Loucy (cell line): ENCODE results near the gene PGP.

Experiments
- EZH2phosphoT487 ChIP-seq: fragments of 200-600 bp; IDR thresholded peaks from 2 replicates; pipeline ENCODE4 v1.6.1; 2018; ENCODE audit warnings: antibody characterized with exemption, mild to moderate bottlenecking, moderate library complexity, borderline replicate concordance
- TF ChIP-seq, protein P1 (sequence below): fragments of 200-600 bp; sonication (generic); conservative IDR thresholded peaks from 2 replicates; pipeline ENCODE4 v1.5.1; 2014; ENCODE audit warnings: mild to moderate bottlenecking, antibody characterized with exemption, low read length

DNA sequence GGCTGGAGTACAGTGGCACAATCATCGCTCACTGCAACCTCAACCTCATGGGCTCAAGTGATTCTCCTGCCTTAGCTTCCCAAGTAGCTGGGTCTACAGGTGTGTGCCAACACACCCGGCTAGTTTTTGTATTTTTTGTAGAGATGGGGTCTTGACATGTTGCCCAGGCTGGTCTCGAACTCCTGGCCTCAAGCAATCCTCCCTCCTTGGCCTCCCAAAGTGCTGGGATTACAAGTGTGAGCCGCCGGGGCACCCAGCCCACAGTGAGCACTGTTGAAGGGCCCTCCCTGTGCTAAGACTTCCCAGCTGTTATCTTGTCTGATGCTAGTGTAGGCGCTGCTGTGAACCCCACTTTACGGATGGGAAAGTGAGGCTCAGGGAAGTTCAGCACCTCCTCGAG lies 26.2 kb downstream of the PGP start:
- TF ChIP-seq, protein P1, sequence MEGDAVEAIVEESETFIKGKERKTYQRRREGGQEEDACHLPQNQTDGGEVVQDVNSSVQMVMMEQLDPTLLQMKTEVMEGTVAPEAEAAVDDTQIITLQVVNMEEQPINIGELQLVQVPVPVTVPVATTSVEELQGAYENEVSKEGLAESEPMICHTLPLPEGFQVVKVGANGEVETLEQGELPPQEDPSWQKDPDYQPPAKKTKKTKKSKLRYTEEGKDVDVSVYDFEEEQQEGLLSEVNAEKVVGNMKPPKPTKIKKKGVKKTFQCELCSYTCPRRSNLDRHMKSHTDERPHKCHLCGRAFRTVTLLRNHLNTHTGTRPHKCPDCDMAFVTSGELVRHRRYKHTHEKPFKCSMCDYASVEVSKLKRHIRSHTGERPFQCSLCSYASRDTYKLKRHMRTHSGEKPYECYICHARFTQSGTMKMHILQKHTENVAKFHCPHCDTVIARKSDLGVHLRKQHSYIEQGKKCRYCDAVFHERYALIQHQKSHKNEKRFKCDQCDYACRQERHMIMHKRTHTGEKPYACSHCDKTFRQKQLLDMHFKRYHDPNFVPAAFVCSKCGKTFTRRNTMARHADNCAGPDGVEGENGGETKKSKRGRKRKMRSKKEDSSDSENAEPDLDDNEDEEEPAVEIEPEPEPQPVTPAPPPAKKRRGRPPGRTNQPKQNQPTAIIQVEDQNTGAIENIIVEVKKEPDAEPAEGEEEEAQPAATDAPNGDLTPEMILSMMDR, result no peak
- no peak for TF ChIP-seq EZH2phosphoT487
